ENCODE measurements around the gene DCDC2C.
A peak's percentile ranks its signal among the peaks of the same experiment; 100 is the strongest.

Gene DCDC2C

GRCh38 chr2:3712831-3713503, 9.6 kb downstream of the DCDC2C start:
- no peak for DNase-seq

DNA sequence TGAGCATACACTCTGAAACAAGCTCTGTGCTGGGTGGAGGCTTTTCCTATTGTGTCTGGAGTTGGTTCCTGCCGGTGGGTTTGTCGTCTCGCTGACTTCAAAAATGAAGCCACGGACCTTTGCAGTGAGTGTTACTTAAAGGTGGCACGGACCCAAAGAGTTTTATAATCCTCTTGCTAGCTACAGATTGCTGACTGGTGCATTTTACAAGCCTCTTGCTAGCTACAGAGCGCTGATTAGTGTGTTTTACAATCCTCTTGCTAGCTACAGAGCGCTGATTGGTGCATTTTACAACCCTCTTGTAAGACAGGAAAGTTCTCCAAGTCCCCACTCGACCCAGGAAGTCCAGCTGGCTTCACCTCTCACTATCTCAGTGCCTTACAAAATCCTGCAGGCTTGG, 15.3 kb downstream of the DCDC2C start:
- no peak for DNase-seq

- DNase-seq = no peak
Measured at GRCh38 chr2:3725002-3725401, 21.6 kb downstream of the DCDC2C start.

DNA sequence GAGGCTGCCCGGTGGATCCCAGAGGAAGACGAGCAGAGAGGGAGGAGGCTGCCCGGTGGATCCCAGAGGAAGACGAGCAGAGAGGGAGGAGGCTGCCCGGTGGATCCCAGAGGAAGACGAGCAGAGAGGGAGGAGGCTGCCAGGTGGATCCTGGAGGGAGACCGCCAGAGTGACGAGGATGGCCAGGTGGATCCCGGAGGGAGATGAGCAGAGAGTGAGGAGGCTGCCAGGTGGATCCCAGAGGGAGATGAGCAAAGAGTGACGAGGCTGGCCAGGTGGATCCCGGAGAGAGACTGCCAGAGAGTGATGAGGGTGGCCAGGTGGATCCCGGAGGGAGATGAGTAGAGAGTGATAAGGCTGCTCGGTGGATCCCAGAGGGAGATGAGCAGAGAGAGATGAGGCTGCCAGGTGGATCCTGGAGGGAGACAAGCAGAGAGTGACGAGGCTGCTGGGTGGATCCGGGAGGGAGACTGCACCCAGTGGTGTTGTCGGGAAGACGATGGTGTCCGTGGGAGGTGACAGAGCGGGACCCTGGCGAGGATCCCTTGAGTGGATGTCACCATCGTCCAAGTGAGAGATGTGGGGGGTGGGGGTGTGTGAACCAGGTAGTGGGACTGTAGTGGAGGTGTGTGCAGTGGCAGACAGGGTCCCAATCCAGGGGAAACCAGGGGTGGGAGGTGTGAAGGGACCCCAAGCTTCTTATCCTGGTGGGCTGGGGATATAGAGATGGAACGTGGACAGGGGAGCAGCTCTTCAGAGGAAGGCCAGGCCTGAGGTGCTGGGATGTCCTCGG, 22.3 kb downstream of the DCDC2C start:
- DNase-seq = no peak

- DNase-seq = no peak
Measured at GRCh38 chr2:3726511-3726910, 23.1 kb downstream of the DCDC2C start.

- DNase-seq = no peak
Measured at GRCh38 chr2:3727397-3728045, 24.1 kb downstream of the DCDC2C start.

GRCh38 chr2:3728104-3729054, 25.0 kb downstream of the DCDC2C start:
- DNase-seq = peak; percentile 50

DNA sequence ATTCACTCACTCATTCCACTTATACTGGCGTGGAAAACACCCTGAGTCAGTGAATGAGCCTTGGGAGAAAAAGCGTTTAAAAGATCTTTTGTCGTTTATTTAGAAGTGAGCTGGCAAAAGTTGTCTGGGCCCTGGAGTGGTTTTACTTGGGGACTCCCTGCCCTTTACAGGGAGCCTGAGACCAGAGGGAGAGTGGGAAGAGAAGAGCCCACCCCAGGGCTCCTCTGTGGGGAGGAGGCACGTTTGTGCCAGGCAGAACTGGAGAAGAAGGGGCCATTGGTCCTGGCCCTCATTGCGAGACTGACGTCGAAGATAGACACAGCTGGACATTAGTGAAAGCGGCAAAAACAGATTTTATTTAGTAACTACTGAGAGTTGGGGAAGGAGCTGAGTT, 25.7 kb downstream of the DCDC2C start:
- DNase-seq = no peak

DNA sequence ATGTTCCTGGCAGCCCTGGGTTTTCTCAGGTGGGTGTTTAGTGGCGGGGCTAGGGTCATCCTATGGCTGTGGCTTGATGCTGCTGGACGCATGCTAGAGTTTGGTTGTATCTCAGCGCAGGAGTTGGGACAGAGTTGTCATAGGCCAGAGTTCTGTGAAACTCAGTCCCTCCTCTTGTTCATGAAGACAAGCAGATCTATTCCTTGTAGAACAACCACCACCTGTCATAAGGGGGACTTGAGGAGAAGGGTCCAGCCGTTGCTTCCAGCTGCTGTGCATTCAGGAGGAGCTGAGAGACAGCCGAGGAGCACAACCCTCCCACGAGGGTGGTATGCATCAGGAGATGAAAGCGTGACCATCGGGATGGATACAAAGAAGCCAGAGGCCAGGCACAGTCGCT, 26.4 kb downstream of the DCDC2C start:
- no peak for DNase-seq

GRCh38 chr2:3730646-3731045, 27.3 kb downstream of the DCDC2C start:
- DNase-seq = no peak

GRCh38 chr2:3731829-3732228, 28.5 kb downstream of the DCDC2C start:
- DNase-seq = no peak

GRCh38 chr2:3736112-3736511, 32.7 kb downstream of the DCDC2C start:
- no peak for DNase-seq

DNA sequence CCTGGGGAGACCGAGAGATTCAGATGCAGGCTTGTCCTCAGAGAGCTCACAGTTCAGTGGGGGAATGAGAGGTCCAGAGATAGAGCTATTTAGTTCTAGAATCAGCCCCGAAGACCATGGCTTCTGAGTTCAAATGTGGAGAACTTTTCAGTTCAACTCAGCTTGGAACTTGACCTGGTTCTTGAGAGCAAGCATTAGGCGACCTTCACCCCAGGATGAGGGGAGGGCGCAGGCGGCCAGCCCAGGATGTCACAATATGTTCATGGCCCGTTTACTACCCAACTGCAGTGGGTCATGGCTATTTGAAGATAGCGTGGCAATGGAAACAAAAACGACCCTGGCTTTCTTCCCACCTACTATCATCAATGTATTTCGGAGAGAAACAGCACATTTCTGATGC, 33.8 kb downstream of the DCDC2C start:
- DNase-seq = no peak

GRCh38 chr2:3738454-3738853, 35.1 kb downstream of the DCDC2C start:
- peak; percentile 40 for DNase-seq

DNA sequence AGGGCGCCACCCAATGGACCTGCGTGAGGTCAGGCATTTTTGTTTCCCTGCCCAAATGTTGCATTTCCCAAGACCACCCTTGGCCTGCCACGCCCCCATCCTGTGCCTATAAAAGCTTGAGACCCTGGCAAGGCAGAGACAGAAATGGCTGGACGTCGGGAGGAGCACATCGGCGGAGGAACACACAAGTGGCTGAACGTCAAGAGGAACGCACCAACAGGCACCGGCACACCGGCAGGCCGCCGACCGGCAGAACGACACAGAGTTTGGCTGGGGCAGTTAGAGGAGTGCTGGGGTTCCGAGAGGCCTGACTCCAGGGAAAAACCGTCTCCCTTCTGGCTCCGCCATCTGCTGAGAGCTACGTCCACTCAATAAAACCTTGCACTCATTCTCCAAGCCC, 35.9 kb downstream of the DCDC2C start:
- DNase-seq = no peak

GRCh38 chr2:3741396-3741795, 38.0 kb downstream of the DCDC2C start:
- DNase-seq = no peak

DNA sequence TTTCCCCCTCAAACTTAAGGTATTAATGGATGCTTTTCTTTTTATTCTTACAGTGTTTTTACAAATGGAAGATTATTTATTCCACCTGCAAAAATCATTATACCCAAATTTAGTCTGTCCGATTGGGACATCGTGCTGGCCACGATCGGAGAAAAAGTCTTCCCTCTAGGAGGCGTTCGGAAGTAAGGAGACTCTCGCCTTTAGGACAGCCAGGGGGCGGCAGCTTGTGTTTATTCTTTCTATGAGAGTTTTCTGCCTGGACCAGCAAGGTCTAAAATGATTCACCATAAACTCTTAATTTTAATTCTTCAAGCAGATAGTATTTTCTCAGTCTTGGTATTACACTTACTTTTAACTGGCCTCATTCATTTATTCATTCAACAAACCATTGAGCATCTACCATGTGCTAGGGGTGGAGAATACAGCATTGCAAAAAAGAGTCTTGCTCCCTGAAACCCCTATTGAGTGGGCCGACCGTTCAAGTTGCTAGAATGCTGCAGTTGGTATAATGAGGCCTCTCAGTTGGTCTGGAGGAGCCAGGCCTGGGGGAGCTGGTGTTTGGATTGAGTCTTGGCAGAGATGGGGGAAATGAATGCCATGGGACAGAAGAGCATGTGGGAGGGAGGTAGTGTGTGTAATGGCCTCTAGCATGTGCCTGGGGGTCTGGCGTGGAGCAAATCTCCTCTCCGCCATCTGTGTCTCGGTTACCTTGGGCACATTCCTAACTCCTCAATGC, 38.7 kb downstream of the DCDC2C start:
- no peak for DNase-seq

DNA sequence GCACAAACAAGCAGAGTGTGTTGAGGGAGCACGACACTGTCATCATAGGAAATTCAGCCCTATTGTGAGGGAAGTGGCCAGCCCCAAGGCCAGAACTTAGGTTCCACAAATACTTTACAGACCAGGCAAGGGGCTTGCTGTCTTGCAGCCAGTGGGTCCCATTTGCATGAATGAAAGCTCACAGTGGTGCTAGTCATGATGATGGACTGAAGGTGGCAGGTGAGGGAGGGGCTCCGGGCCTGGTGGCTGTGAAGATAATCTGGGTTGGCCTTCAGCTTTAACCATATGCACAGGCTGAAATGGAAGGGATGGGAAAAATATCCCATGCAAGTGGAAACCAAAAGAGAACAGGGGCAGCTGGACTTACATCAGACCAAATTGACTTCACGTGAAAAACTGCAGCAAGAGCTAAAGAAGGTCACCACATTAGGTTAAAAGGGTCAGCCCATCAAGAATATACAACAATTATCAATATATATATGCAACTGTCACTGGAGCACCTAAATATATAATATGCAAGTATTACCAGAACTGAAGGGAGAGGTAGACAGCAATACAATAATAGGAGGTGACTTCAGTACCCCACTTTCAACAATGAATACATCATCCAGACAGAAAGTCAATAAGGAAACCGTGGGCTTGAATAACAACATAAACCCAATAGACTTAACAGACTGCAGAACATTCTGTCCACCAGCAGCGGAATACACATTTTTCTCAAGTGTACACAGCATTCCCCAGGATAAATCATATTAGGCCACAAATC, 39.6 kb downstream of the DCDC2C start:
- no peak for DNase-seq

- DNase-seq = no peak
Measured at GRCh38 chr2:3743951-3744555, 40.7 kb downstream of the DCDC2C start.

DNA sequence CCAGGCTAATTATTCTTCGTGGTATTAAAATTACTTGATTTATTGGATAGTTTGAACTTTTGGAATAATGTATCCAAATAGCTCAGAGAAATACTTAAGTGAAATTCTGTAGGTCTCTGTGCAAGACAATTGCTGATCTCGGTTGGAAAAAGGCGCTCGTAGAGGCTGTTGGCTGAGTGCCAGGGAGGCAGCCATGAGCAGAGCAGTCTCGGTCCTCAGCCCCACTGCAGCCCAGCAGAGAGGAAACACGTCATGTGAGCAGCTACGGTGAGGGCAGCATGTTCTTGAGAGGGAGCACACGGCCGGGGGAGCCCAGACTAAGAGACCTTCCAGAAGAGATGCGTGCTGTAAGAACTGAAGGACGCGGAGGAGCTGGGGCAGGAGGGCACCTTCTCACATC, 42.5 kb downstream of the DCDC2C start:
- no peak for DNase-seq
